ENCODE measurements around the gene KIAA1217.

- TF ChIP-seq EZH2 (IDR thresholded peaks at IDR 0.05; ENCODE audit: borderline replicate concordance, low read depth, low read length, severe bottlenecking) (no peak), CTCF (IDR thresholded peaks at IDR 0.05; ENCODE audit: borderline replicate concordance, extremely low read depth, low read length, poor library complexity, severe bottlenecking) (no peak)
Observed at GRCh38 chr10:24292304-24293293, 83.7 kb downstream of the KIAA1217 start.
